Activated T-helper 9 cell treated with anti-CD3 and anti-CD28 coated beads, Interleukin-2, amount 50 U/mL, for 16 hours (primary cell): ENCODE data around the gene ALOX5AP.

Experiments used
- DNase-seq: peaks from one replicate; pipeline ENCODE4 v3.0.0-alpha.2; 2020; ENCODE audit warnings: low read depth

Gene ALOX5AP

DNA sequence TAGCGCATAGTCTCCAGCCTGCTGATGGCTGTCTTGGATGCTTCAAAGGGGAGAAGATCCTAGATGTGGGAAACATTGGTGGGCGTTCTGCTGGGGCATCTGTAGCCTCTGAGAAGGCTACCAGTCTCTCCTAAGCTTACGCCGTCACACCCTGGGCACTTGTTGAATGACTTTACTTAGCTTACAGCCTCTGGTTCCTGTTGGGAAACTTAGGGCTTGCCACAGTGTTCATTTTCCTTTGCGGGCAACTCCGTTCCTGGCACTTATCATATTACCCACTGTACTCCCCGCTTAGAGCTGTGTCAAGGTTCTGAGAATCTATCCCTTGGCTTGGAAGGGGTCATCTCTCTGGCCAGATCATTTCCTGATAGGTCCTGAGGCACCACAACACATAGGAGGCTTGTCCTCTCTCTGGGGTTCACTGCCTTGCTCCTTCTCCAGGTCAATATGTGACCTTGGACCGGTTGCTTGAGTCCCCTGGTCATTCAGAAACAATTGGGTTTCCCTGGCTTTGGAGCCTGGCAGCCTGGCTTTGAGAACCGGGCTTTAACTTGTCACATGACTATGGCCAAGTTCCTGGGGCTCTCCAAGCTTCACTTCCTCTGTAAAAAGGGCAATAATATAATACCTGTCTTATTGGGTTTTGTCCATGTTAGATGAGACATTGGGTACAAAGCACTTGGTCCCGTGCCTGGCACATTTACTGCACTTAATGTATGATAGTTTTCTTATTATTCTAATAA is 20.5 kb upstream of the ALOX5AP start:
- DNase-seq: no peak

DNA sequence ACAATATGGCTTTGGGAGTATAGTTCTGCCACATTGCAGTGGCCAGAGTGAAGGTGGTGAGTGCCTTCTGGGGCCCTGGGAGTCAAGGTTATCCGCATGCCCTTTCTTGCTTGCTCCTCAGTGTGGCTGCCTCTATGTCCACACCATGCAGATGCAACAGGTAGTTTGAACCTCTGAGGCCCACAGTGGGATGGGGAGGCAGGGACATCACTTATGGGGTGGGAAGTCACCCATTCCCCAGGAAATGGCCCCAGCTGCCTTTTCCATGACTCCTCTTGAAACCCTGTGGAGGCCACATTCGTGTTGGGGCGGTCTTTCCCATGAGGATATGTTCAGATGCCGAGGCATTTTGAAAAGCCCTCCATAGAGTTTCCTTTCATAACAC is 20.0 kb upstream of the ALOX5AP start:
- DNase-seq: no peak

DNA sequence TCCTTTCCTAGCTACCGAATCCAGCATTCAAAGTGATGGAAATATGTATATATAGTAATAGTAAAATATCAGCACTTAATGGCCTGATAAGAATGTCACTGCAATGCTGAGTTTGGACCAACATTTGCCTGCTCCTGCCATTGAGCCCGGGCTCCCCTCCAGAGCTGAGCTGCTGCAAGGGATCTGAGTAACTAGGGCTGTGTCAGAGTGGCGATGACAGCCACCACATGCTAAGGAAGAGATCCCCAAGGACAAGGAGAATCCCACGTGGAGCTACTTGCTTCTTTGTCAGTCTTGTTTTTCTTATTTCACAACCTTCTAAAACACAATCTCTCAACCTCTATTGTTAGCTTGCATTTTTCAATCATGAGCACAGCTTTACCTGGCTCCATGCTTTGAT is 19.5 kb upstream of the ALOX5AP start:
- DNase-seq: no peak

DNA sequence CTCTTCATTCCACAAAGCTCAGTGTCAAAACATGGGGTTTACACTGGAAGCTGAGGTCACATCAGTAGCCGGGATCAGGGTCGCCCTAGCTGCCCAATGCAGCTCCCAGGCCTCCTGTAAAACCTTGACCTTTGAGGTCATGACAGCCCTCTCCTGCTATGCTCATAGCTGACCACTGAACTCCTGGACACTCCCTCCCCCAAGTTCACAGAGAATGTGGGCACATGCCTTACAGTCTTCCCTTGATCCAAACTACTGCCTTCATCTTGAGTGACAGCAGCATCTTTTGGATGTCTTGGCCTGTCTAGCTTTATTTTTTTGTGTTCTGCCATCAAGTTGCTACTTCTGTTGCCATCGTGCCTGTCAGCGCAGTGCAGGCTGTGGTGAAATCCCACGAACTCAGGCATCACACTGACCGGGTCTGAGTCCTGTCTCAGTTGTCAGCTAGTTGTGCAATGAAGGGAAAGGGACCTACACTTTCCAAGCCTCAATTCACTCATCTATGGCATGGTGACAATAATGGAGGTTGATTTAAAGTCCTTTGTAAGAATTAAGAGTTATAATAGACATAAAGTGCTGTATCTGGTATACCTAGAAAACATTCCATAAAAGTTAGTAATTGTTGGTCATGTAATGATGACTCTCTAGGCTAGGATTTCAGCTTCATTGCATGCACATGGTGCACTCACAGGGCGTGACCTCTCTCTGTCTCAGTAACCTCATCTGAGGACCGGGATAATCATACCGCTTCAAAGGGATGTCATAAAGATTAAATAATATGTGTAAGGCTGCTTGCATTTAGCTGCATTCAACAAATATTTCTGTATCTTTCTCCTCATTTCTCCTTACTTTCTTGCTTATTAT is 16.4 kb upstream of the ALOX5AP start:
- no peak for DNase-seq

DNA sequence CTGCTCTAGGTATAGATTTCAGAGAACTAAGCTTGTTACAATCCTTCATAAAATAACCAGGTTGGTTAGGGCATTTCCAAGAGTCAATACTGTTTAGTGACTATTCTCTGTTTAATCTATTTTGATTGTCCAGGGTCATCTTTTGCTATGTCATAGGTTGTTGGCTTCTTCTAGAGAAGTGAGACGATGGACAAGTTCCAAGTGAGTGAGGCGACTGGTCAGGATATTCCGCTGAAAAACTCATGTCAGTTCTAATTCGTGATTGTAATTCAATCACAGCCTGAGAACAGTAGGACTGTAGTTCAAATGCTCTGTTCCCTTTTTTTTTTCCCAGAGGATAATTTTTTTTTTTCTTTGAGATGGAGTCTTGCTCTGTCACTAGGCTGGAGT is 15.8 kb upstream of the ALOX5AP start:
- DNase-seq: no peak

DNA sequence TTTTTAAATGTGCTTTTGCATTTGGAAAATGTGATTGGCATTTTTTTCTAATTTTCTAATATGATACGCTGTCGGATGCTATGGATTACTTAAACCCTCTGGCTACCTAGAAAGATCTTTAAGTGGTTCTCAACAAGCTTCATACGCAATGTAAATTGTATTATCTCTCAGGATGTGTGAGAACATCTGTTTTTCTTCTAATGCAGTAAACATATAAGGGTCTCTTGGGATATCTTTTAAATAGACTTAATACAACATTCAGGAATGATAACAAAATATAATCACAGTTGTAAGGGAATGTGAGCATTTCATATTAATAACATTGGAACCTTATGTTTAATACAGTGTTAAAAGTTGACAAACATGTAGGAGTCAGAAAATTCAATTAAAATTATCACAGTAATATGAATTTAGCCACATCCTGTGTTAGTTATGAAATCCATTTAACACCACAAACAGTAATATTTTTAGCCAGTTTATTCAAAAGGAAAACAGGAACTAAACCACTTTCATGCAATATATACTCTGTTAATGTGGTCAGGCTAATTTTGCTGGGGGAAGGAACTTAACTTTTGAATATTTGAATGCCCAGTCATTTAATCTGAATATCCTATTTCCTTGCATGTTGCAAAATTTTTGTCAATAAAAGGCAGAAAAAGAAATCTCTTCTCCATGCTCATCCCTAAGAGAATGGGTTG is 15.0 kb upstream of the ALOX5AP start:
- DNase-seq: no peak

DNA sequence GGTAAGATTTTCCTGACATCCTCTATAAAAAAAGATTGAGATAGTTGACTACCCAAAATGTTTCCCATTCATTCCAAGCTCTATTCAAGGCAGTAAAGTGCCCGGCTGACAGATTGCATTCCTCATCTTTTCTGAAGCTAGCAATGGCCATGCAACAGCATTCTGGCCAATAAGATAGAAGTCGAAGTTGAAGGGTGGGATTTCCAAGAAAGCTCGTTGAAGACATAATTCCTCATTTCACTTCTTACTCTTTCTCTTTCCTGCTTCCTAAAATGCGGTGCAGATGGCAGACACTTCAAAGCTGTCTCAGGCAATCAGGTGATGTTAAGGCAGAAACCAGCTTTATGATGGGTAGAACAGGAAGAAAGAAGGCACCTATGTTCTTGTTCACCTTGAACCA is 13.4 kb upstream of the ALOX5AP start:
- no peak for DNase-seq

DNA sequence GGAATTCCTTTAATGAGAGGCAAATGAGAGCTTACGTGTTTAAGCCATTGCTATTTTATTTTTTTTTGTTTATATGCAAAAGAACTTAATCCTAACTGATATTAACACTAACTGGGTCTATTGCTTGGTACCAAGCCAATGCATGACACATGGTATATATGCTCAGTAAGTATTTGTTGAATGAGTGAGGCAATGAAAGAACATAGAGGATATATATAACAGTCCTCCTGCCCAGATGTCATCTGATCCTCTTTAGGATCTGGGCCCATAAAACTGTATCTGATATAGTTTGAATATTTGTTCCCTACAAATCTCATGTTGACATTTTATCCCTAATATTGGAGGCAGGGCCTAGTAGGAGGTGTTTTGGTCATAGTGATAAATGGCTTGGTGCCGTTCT is 13.0 kb upstream of the ALOX5AP start:
- no peak for DNase-seq

DNA sequence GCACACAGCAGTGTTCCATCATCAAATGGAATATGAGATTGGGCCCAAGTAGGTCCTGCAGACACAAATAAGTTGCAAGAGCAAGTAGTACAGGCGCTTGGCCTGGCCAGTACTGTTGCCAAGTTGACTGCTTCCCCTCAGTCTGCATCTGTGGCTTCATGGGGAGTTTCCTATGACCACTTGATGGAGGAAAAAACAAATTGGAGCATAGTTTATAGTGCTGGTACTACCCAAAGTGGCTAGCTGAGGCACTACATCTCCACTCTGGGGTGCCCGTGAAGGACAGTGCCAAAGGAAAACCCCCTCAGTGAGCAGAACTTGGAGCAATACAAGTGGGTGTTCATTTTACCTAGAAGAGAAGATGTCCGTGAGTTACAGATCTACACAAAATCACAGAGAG is 10.6 kb upstream of the ALOX5AP start:
- DNase-seq: no peak

DNA sequence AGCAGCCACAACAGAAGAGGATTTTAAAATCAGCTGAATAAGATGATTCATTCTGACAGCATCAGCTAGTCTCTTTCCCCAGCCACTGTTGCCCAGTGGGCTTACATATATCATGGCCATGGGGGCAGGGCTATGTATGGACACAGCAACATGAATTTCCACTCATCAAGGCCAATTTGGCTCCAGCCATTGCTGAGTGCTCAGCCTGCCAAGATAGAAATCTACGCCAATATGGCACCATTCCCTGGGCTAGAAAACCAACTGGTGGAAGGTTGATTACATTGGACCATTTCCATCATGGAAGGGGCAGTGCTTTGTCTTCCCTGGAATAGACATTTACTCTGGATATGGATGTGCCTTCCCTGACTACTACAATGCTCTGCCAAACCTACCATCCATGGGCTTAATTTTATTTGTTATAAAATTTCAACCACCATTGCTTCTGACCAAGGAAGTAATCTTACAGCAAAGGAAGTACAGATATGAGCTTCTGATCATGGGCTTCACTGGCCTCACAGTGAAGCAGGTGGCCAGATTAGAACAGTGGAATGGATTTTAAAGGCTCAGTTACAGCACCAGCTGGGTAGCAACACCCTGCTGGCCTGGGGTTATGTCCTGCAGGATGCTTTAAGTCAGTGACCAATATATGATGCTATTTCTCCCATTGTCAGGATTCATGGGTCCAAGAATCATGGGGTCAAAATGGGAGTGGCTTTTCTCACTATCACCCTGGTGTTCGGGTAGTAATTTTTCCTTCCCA is 9.8 kb upstream of the ALOX5AP start:
- DNase-seq: no peak

DNA sequence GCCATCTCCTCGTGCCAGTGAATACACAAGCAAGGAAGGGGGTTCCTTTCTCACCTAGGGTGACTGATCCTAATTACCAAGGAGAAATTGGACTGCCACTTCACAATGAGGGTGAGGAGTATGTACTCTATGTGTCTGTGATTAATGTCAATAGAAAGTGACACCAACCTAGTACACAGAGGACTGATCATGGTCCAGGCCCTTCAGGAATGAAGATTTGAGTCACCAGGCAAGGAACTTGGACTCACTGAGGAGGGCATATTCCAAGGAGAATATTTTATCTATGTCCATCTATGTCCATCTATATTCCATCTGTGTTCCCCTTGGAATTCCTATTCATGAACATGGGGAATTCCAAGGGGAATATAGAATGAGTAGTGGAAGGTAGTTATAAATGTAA is 9.2 kb upstream of the ALOX5AP start:
- DNase-seq: no peak

DNA sequence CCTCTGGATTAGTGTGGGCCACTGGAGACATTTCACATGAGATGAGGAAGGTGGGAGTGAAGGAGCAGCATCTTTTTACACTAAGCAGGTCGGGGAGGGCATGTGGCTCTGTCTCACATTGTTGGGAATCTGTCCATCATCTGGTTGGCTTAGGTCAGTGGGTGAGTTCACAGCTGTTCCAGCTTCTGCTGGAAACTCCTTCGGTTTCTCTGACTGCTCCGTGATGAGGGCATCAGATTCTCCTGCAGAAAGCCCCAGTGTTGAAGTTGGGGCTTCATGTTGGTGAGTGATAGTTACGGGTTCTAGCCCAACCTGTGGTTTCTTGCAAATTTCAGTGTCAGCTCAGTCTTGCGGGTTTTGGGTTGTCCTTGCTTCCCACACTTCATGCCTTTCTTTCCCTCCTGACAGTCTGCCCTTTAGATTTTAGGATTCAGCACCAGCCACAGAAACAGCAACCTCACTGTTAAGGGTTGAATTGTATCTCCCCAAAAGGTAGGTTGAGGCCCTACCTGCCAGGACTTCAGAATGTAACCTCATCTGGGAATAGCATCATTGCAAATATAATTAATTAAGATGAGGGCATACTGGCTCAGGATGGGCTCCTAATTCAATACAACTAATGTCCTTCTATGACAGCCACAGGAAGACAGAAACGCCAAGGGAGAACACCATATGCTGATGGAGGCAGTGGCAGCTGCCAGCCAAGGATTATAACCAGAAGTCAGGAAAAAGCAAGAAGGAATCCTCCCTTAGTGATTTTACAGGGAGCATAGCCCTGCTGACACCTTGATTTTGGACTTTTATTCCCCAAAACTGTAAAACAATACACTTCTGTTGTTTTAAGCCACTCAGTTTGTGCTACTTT is 7.6 kb upstream of the ALOX5AP start:
- no peak for DNase-seq

DNA sequence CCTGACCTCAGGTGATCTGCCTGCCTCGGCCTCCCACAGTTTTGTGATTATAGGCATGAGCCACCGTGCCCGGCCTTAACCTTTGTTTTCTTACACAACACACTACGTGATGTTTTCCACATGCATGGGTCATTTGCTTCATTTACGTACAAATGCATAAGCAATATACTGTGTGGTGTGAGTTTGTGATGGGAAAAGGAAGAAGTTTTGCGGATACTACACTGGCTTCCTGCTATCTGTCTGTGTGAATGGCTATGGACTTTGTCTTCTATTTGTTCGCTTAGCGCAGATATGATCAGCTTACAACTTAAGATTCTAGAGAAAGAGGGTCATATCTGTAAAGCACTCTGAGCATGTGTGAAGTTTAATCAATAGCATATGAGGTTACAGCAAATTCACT is 5.5 kb upstream of the ALOX5AP start:
- DNase-seq: no peak

DNA sequence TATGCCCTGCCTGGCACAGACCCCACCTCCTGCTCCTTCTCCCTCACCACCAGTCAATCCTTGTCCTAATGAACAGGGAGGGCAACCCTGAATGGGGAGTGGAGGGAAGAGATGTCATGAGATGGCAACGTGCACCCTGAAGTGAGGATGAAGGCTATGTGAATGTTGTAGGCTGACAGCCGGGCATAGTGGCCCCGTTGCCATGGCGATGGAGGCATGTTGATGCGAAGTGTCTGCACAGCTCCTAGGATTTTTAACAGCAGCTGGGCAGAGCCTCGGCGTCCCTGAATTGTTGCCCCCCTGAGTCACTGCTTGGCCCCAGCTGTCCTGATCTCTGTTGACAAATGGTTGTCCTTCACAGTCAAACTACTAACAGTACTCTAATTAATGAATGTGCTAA is 4.8 kb upstream of the ALOX5AP start:
- no peak for DNase-seq

DNA sequence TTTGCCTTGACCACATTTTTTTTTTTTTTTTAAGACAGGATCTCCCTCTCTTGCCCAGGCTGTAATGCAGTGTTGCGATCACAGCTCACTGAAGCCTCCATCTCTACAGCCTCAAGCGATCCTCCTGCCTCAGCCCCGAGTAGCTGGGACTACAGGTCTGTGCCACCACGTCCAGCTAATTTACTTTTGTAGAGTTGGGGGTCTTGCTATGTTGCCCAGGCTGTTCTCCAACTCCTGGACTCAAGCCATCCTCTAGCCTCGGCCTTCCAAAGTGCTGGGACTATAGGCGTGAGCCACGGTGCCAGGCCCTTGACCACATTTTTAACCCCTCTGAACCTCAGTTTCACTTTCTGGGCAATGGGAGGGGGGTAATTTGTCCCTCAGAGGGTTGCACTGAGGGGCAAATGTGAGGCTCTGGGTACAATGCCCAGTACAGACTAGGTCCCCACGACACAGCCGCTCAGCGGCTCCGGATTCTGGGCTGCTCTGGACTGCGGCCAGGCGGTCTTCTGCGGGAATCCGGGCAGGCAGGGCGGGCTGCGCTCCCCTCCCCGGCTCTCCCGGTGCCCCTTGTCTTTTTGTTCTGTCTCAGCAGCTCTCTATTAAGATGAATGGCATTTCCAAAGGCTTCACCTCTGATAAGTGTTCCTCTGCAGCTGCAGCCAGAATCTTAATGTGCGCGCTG is 3.8 kb upstream of the ALOX5AP start:
- no peak for DNase-seq

DNA sequence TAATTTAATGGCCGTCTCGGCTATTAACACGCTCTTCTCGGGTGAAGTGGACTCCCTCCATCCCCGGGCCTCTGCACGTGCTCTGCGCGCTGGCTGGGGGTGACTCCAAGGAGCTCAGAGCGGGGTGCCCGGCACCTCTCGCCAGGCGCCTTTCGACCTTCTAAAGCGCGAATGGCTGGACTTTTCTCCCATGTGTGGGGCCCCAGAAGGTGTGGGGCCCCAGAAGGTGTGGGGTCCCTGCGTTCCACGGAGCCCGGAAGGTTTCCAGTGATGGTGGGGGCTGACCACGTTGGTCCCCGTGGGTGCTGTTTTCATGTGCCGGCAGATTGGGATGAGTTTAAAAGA is 3.3 kb upstream of the ALOX5AP start:
- DNase-seq: no peak

DNA sequence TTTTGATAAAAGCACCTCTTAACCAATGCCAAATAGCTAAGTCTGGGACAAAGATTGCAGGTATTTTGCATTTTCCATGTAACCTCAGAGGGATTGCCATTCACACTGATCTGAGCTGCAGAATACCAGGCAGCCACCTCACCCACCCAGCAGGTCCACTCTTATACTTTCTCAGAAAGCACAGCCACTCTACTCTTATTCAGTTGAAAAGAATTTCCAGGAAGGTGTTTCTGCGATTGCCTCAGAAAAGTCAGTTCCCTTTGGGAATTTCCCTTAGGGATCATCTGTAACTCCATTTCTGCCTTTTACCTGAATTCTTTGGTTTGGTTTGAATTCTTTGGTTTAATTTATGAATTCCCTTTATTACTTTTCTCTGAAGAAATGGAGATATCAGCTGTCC is 904 bp upstream of the ALOX5AP start:
- no peak for DNase-seq

DNA sequence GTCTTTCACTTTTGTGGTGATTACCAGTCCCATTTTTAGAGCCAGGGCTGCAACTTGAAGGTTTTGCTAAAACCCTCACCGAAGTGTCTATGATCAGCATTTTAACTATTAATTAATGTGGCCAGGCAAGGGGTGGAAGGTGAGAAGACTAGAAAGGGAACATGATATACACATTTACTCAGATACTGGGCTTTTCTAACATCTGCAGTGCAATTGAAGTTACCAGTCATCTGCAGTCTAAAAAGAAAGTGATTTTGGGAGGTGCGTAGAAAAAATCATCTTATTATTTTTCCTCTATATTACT is 481 bp downstream of the ALOX5AP start:
- no peak for DNase-seq

DNA sequence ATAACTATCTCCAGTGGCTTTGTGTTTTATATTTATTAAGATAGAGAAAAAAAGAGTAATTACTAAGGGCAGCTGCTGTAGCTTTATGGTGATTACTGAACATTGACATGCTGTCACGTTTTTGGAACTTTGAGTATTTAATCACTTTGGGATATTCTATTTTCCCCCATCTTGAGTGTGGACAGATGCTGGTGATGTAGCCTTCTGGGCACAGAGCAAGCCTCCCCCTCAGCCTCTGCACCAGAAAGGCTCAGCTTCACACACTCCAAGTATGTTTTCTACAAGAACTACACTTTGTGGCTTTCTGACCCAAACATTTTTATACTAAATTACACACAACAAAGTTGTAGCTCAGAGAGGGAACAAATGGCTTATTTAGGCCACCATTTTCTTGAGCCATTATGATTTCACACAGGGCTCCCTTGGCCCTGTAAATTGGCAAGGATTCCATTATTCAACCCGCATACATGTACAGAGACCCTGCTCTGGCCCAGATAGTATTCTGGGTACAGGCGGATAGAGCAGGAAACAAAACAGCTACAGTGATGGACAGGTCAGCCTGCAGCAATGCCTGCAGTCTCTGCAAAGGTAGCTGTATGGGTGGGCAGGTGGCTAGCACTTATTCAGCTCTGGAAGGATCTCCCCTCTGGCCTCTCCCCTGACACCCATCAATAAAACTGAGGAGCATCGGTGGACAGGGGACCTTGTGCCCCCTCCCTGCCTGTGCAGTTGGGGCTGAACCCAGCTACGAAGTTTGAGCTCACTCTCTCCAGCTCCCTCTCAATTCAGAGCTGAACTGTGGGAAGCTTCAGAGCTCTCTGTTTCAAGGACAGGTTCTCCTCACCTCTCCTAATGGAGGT is 1.3 kb downstream of the ALOX5AP start:
- DNase-seq: no peak
